H1 (cell line): ENCODE measurements around the gene MAP4K4.

Experiments used
- BCL11A ChIP-seq, 2 experiments: IDR thresholded peaks; one replicate each; pipeline ENCODE4 v1.6.1; 2011; ENCODE audit warnings: low read depth in 2 of 2, low read length in 2 of 2, mild to moderate bottlenecking in 2 of 2
- CEBPB ChIP-seq: IDR thresholded peaks from 2 replicates; pipeline ENCODE4 v1.6.1; 2012; ENCODE audit warnings: low read depth, low read length
- CTCF ChIP-seq, 3 experiments: IDR thresholded peaks; 1 replicate in 2 of 3; 2 replicates in 1 of 3; pipeline versions ENCODE4 v1.5.1 to v1.6.1; 2011; ENCODE audit warnings: low read length in 3 of 3, mild to moderate bottlenecking in 3 of 3, inconsistent platforms in 2 of 3, low read depth in 1 of 3, moderate library complexity in 1 of 3; ENCODE audit not compliant: insufficient read depth in 1 of 3; ENCODE audit errors: control extremely low read depth in 1 of 3
- E2F6 ChIP-seq: IDR thresholded peaks from 2 replicates; pipeline ENCODE4 v1.6.1; 2012; ENCODE audit warnings: inconsistent platforms
- EP300 ChIP-seq, 2 experiments: IDR thresholded peaks; 1 replicate in 1 of 2; 2 replicates in 1 of 2; pipeline ENCODE4 v1.6.1; 2011 to 2012; ENCODE audit warnings: low read depth in 2 of 2, low read length in 2 of 2, mild to moderate bottlenecking in 2 of 2, borderline replicate concordance in 1 of 2, inconsistent platforms in 1 of 2, moderate library complexity in 1 of 2
- EZH2 ChIP-seq: fragments of 200-600 bp; sonication (generic); IDR thresholded peaks from 2 replicates; pipeline ENCODE4 v1.7.1; 2012; ENCODE audit warnings: low read depth, mild to moderate bottlenecking, moderate library complexity, low read length, inconsistent platforms; ENCODE audit not compliant: severe bottlenecking
- HDAC6 ChIP-seq: IDR thresholded peaks from one replicate; pipeline ENCODE4 v1.7.1; 2012; ENCODE audit warnings: low read depth, mild to moderate bottlenecking, inconsistent platforms, low read length, moderate library complexity
- JUND ChIP-seq: IDR thresholded peaks from 2 replicates; pipeline ENCODE4 v1.6.1; 2011; ENCODE audit warnings: mild to moderate bottlenecking, improper control_type of control experiment, low read length
- POLR2A ChIP-seq, 2 experiments: IDR thresholded peaks; 1 replicate in 1 of 2; 2 replicates in 1 of 2; pipeline ENCODE4 v1.6.1; 2011; ENCODE audit warnings: low read depth in 2 of 2, low read length in 2 of 2, mild to moderate bottlenecking in 2 of 2; ENCODE audit errors: control extremely low read depth in 1 of 2
- POLR2AphosphoS5 ChIP-seq: IDR thresholded peaks from 2 replicates; pipeline ENCODE4 v1.6.1; 2011; ENCODE audit warnings: low read depth, low read length
- SP1 ChIP-seq: IDR thresholded peaks from 2 replicates; pipeline ENCODE4 v1.6.1; 2011; ENCODE audit warnings: low read depth, low read length
- TAF1 ChIP-seq: IDR thresholded peaks from 2 replicates; pipeline ENCODE4 v1.6.1; 2011; ENCODE audit warnings: mild to moderate bottlenecking, low read depth, low read length
- YY1 ChIP-seq: IDR thresholded peaks from 2 replicates; pipeline ENCODE4 v1.6.1; 2011; ENCODE audit warnings: low read depth, mild to moderate bottlenecking, low read length

GRCh38 chr2:101775092-101775491 lies 77.6 kb downstream of the MAP4K4 start:
- TF ChIP-seq CTCF (IDR thresholded peaks at IDR 0.05; ENCODE audit: control extremely low read depth in 1 of 3, insufficient read depth in 1 of 3, low read depth in 1 of 3, low read length in 3 of 3) (no peak), EP300 (IDR thresholded peaks at IDR 0.05; ENCODE audit: borderline replicate concordance in 1 of 2, low read depth in 2 of 2, low read length in 2 of 2) (no peak), SP1 (no peak), HDAC6 (no peak), POLR2A (IDR thresholded peaks at IDR 0.05; ENCODE audit: control extremely low read depth in 1 of 2, low read depth in 2 of 2, low read length in 2 of 2) (no peak), TAF1 (no peak), POLR2AphosphoS5 (no peak), YY1 (no peak), BCL11A (IDR thresholded peaks at IDR 0.05; ENCODE audit: low read depth in 2 of 2, low read length in 2 of 2) (no peak), JUND (no peak), E2F6 (no peak), EZH2 (no peak), CEBPB (no peak)
